Measurements from ENCODE around the gene FOSL2.

GRCh38 chr2:28351621-28352020, 41.0 kb upstream of the FOSL2 start:
- TF ChIP-seq, protein P1, sequence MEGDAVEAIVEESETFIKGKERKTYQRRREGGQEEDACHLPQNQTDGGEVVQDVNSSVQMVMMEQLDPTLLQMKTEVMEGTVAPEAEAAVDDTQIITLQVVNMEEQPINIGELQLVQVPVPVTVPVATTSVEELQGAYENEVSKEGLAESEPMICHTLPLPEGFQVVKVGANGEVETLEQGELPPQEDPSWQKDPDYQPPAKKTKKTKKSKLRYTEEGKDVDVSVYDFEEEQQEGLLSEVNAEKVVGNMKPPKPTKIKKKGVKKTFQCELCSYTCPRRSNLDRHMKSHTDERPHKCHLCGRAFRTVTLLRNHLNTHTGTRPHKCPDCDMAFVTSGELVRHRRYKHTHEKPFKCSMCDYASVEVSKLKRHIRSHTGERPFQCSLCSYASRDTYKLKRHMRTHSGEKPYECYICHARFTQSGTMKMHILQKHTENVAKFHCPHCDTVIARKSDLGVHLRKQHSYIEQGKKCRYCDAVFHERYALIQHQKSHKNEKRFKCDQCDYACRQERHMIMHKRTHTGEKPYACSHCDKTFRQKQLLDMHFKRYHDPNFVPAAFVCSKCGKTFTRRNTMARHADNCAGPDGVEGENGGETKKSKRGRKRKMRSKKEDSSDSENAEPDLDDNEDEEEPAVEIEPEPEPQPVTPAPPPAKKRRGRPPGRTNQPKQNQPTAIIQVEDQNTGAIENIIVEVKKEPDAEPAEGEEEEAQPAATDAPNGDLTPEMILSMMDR (conservative IDR thresholded peaks at IDR 0.05; ENCODE audit: low read depth in 2 of 2), result no peak
- no peak for TF ChIP-seq EZH2 (IDR thresholded peaks at IDR 0.05; ENCODE audit: low read depth, unreplicated experiment)
- no peak for TF ChIP-seq ETS1 (IDR thresholded peaks at IDR 0.05)
- no peak for TF ChIP-seq POLR2AphosphoS5 (IDR thresholded peaks at IDR 0.05; ENCODE audit: low read depth)
- TF ChIP-seq ZNF331 (CRISPR knock-in tag; IDR thresholded peaks at IDR 0.05; ENCODE audit: low read depth), result no peak
- TF ChIP-seq EZH2phosphoT487 (IDR thresholded peaks at IDR 0.05; ENCODE audit: unreplicated experiment), result no peak
- TF ChIP-seq JUNB (IDR thresholded peaks at IDR 0.05; ENCODE audit: unreplicated experiment), result no peak
- TF ChIP-seq ZNF114 (CRISPR knock-in tag; IDR thresholded peaks at IDR 0.05), result no peak
- TF ChIP-seq, protein P2, sequence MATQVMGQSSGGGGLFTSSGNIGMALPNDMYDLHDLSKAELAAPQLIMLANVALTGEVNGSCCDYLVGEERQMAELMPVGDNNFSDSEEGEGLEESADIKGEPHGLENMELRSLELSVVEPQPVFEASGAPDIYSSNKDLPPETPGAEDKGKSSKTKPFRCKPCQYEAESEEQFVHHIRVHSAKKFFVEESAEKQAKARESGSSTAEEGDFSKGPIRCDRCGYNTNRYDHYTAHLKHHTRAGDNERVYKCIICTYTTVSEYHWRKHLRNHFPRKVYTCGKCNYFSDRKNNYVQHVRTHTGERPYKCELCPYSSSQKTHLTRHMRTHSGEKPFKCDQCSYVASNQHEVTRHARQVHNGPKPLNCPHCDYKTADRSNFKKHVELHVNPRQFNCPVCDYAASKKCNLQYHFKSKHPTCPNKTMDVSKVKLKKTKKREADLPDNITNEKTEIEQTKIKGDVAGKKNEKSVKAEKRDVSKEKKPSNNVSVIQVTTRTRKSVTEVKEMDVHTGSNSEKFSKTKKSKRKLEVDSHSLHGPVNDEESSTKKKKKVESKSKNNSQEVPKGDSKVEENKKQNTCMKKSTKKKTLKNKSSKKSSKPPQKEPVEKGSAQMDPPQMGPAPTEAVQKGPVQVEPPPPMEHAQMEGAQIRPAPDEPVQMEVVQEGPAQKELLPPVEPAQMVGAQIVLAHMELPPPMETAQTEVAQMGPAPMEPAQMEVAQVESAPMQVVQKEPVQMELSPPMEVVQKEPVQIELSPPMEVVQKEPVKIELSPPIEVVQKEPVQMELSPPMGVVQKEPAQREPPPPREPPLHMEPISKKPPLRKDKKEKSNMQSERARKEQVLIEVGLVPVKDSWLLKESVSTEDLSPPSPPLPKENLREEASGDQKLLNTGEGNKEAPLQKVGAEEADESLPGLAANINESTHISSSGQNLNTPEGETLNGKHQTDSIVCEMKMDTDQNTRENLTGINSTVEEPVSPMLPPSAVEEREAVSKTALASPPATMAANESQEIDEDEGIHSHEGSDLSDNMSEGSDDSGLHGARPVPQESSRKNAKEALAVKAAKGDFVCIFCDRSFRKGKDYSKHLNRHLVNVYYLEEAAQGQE (IDR thresholded peaks at IDR 0.05; ENCODE audit: unreplicated experiment), result no peak
